Upper lobe of left lung (tissue), 6 donors: ENCODE data around the gene SPATA24. TPM values are rescaled to one million over a fixed set of nuclear protein-coding genes. Genes with fewer than 3 reads are reported as not detected.

Experiments
- ATAC-seq, 2 donors: fragments of 200-7000 bp; cut with Tn5 transposase; one replicate each; pipeline ENCODE4 v1.9.1; 2022; ENCODE audit warnings: mild to moderate bottlenecking in 2 of 2, moderate library complexity in 2 of 2; ENCODE audit not compliant: low FRiP score in 2 of 2
- DNase-seq, 2 donors: peaks; one replicate each; pipeline ENCODE4 v3.0.0-alpha.2; 2019 to 2020
- H3K27ac ChIP-seq, 4 donors: fragments of 200-600 bp; sonication (generic); one replicate each; pipeline ENCODE4 v1.5.1; 2016 to 2019
- H3K27me3 ChIP-seq, 4 donors: fragments of 200-600 bp; sonication (generic); one replicate each; pipeline ENCODE4 v1.5.1; 2017 to 2019
- H3K36me3 ChIP-seq, 4 donors: fragments of 200-600 bp; sonication (generic); one replicate each; pipeline ENCODE4 v1.5.1; 2016 to 2019
- H3K4me1 ChIP-seq, 4 donors: fragments of 200-600 bp; sonication (generic); one replicate each; pipeline ENCODE4 v1.5.1; 2018 to 2019
- H3K4me3 ChIP-seq, 4 donors: fragments of 200-600 bp; sonication (generic); one replicate each; pipeline ENCODE4 v1.5.1; 2017 to 2019; ENCODE audit warnings: mild to moderate bottlenecking in 2 of 4, moderate library complexity in 1 of 4
- H3K9me3 ChIP-seq, 4 donors: fragments of 200-600 bp; sonication (generic); one replicate each; pipeline ENCODE4 v1.5.1; 2018 to 2019
- CTCF ChIP-seq, 6 experiments: fragments of 450-650 bp in 4 of 6; fragments of 200-600 bp in 2 of 6; sonication (generic) in 2 of 6; IDR thresholded peaks; one replicate each; pipeline ENCODE4 v1.5.1; 2016 to 2019; ENCODE audit warnings: antibody characterized with exemption in 6 of 6
- EP300 ChIP-seq, 4 donors: sonication (generic); formaldehyde crosslinking; IDR thresholded peaks; one replicate each; pipeline ENCODE4 v1.5.1; 2017; ENCODE audit warnings: antibody characterized with exemption in 4 of 4, control low read depth in 2 of 4
- POLR2A ChIP-seq, 4 donors: fragments of 450-650 bp; IDR thresholded peaks; one replicate each; pipeline ENCODE4 v1.5.1; 2016 to 2017; ENCODE audit warnings: antibody characterized with exemption in 4 of 4, mild to moderate bottlenecking in 2 of 4
- POLR2AphosphoS5 ChIP-seq, 2 donors: sonication (generic); formaldehyde crosslinking; IDR thresholded peaks; one replicate each; pipeline ENCODE4 v1.5.1; 2017; ENCODE audit warnings: antibody characterized with exemption in 2 of 2
- WGBS, 2 donors: methylation state at CpG; one replicate each; pipeline ENCODE4 v1.1.5; 2017 to 2018; 5-methylcytosine and 5-hydroxymethylcytosine counted together
- total RNA-seq, 6 donors: library from RNA; depleted of rRNA in 4 of 6; stranded (reverse); fragments of >200 nt in 4 of 6; gene quantifications; one replicate each; pipeline versions ENCODE4 v1.1.0 to v1.2.1, GENCODE V29; 2016 to 2021
- donor health status: DM: no; HTN: no; CAD: no; lungs with moderate emphysema.
- donor health status: DM: no; HTN: yes; CAD: no; lungs with severe emphysema.

The SPATA24 gene
- total RNA-seq, 6 donors from 2014 or later: 2.9 to 6.3 (median 4.8) TPM; not detected in 1

- H3K36me3 ChIP-seq: peaks cover 0 to 16% (median 6%) of the 10 kb centered on the region in 4 donors
- no peak for DNase-seq
- H3K27me3 ChIP-seq: no peaks in the 10 kb centered on the region
- no peak for ATAC-seq
- H3K27ac ChIP-seq: no peak overlapping the region
- WGBS, 2 donors: 82 to 86% methylated on average over 27 to 45 of the region's 47 CpGs
- H3K4me3 ChIP-seq: no peak overlapping the region
- no peaks in the 10 kb centered on the region for H3K9me3 ChIP-seq
- no peak for TF ChIP-seq EP300 (IDR thresholded peaks at IDR 0.05)
- TF ChIP-seq POLR2AphosphoS5 (IDR thresholded peaks at IDR 0.05): no peak
- TF ChIP-seq CTCF (IDR thresholded peaks at IDR 0.05): no peak
- TF ChIP-seq POLR2A (IDR thresholded peaks at IDR 0.05): no peak
- no peaks in the 10 kb centered on the region for H3K4me1 ChIP-seq
These were observed 25.6 kb downstream of the SPATA24 start for GRCh38 chr5:139378101-139378825.

GRCh38 chr5:139377226-139377625 lies 26.7 kb downstream of the SPATA24 start:
- peaks cover 0 to 16% (median 12%) of the 10 kb centered on the region in 4 donors for H3K36me3 ChIP-seq
- no peaks in the 10 kb centered on the region for H3K4me1 ChIP-seq
- H3K9me3 ChIP-seq: no peaks in the 10 kb centered on the region
- no peak overlapping the region for H3K4me3 ChIP-seq
- ATAC-seq (no peak), DNase-seq (no peak)
- H3K27me3 ChIP-seq: no peaks in the 10 kb centered on the region
- TF ChIP-seq POLR2AphosphoS5 (IDR thresholded peaks at IDR 0.05) (no peak), CTCF (IDR thresholded peaks at IDR 0.05) (no peak), POLR2A (IDR thresholded peaks at IDR 0.05) (no peak), EP300 (IDR thresholded peaks at IDR 0.05) (no peak)
- H3K27ac ChIP-seq: no peak overlapping the region
- 66% methylated on average over 3 of the region's 3 CpGs; no CpG with 5 or more reads in 1 of the 2 donors for WGBS, 2 donors

- no peak for ATAC-seq
- TF ChIP-seq POLR2A (IDR thresholded peaks at IDR 0.05) (no peak), CTCF (IDR thresholded peaks at IDR 0.05) (no peak), POLR2AphosphoS5 (IDR thresholded peaks at IDR 0.05) (no peak), EP300 (IDR thresholded peaks at IDR 0.05) (no peak)
- H3K9me3 ChIP-seq: no peaks in the 10 kb centered on the region
- no peak overlapping the region for H3K4me3 ChIP-seq
- H3K4me1 ChIP-seq: no peaks in the 10 kb centered on the region
- H3K36me3 ChIP-seq: peaks cover 0 to 24% (median 19%) of the 10 kb centered on the region in 4 donors
- no peak overlapping the region for H3K27ac ChIP-seq
- WGBS, 2 donors: 88 to 96% methylated on average over 7 of the region's 7 CpGs
- no peaks in the 10 kb centered on the region for H3K27me3 ChIP-seq
- DNase-seq: no peak
These were observed 27.5 kb downstream of the SPATA24 start for GRCh38 chr5:139376364-139376763.

- peaks cover 0 to 36% (median 27%) of the 10 kb centered on the region in 4 donors for H3K36me3 ChIP-seq
- H3K27me3 ChIP-seq: no peaks in the 10 kb centered on the region
- TF ChIP-seq POLR2A (IDR thresholded peaks at IDR 0.05): no peak
- TF ChIP-seq EP300 (IDR thresholded peaks at IDR 0.05): no peak
- TF ChIP-seq POLR2AphosphoS5 (IDR thresholded peaks at IDR 0.05): no peak
- no peak for TF ChIP-seq CTCF (IDR thresholded peaks at IDR 0.05)
- H3K9me3 ChIP-seq: no peaks in the 10 kb centered on the region
- no peak overlapping the region for H3K27ac ChIP-seq
- H3K4me3 ChIP-seq: no peak overlapping the region
- no peak for DNase-seq
- ATAC-seq: no peak
- no peaks in the 10 kb centered on the region for H3K4me1 ChIP-seq
- WGBS, 2 donors: 92% methylated on average over 2 of the region's 2 CpGs
These were observed 29.0 kb downstream of the SPATA24 start for GRCh38 chr5:139374909-139375308.
